Mesodermal cell (in vitro differentiated cells): ENCODE measurements around the gene ZNF75A.

Experiments used
- H3K27ac ChIP-seq: 2 replicates; pipeline ENCODE4 v1.7.0; 2013; ENCODE audit warnings: mild to moderate bottlenecking, low read depth, low read length, moderate library complexity; ENCODE audit not compliant: severe bottlenecking
- H3K36me3 ChIP-seq: 2 replicates; pipeline ENCODE4 v1.7.1; 2013; ENCODE audit warnings: mild to moderate bottlenecking, low read length, moderate library complexity; ENCODE audit not compliant: control insufficient read depth, insufficient read depth
- H3K4me1 ChIP-seq: one replicate; pipeline ENCODE4 v1.7.1; 2013; ENCODE audit warnings: mild to moderate bottlenecking, low read length; ENCODE audit not compliant: insufficient read depth, control insufficient read depth, poor library complexity, severe bottlenecking
- H3K4me3 ChIP-seq: 2 replicates; pipeline ENCODE4 v1.7.0; 2013; ENCODE audit warnings: low read length, control low read depth, mild to moderate bottlenecking; ENCODE audit not compliant: insufficient read depth, poor library complexity, severe bottlenecking; ENCODE audit errors: extremely low read depth
- H3K9me3 ChIP-seq: 2 replicates; pipeline ENCODE4 v1.7.1; 2013; ENCODE audit warnings: mild to moderate bottlenecking, low read length, moderate library complexity; ENCODE audit not compliant: control insufficient read depth
- WGBS, 2 experiments: methylation state at CpG; one replicate each; pipeline ENCODE4 v1.1.5; 2013; ENCODE audit warnings: missing lambda C conversion rate in 2 of 2; ENCODE audit not compliant: insufficient coverage in 2 of 2; 5-methylcytosine and 5-hydroxymethylcytosine counted together

Gene ZNF75A

GRCh38 chr16:3292604-3293003 is 12.7 kb upstream of the ZNF75A start:
- Histone ChIP-seq H3K9me3 (peaks cover 62% of the 10 kb centered on the region), H3K4me3 (no peak overlapping the region), H3K27ac (no peak overlapping the region), H3K4me1 (no peaks in the 10 kb centered on the region), H3K36me3 (peaks cover 92% of the 10 kb centered on the region)
- WGBS, 2 experiments: 92 to 96% methylated on average over 2 to 3 of the region's 3 CpGs

GRCh38 chr16:3295209-3295608 is 10.1 kb upstream of the ZNF75A start:
- H3K27ac ChIP-seq: no peak overlapping the region
- H3K9me3 ChIP-seq: peaks cover 45% of the 10 kb centered on the region
- 96 to 98% methylated on average over 18 to 44 of the region's 45 CpGs for WGBS, 2 experiments

GRCh38 chr16:3295783-3296182 is 9.5 kb upstream of the ZNF75A start:
- Histone ChIP-seq H3K27ac (no peak overlapping the region), H3K9me3 (peaks cover 44% of the 10 kb centered on the region), H3K4me3 (no peak overlapping the region), H3K4me1 (no peaks in the 10 kb centered on the region), H3K36me3 (peaks cover 81% of the 10 kb centered on the region)
- 96% methylated on average over 6 to 12 of the region's 13 CpGs for WGBS, 2 experiments

More at GRCh38 chr16:3295209-3295608, 10.1 kb upstream of the ZNF75A start:
- Histone ChIP-seq H3K4me3 (no peak overlapping the region), H3K4me1 (no peaks in the 10 kb centered on the region), H3K36me3 (peaks cover 81% of the 10 kb centered on the region)

- 95 to 98% methylated on average over 3 to 4 of the region's 4 CpGs for WGBS, 2 experiments
- Histone ChIP-seq H3K36me3 (peaks cover 68% of the 10 kb centered on the region), H3K9me3 (peaks cover 57% of the 10 kb centered on the region), H3K4me3 (peak overlapping the region; percentile 69), H3K27ac (peak overlapping the region; percentile 86), H3K4me1 (no peaks in the 10 kb centered on the region)
Observed at GRCh38 chr16:3304370-3304769, 927 bp upstream of the ZNF75A start.

- whole genome bisulfite sequencing, 2 experiments: 72 to 78% methylated on average over 7 to 9 of the region's 11 CpGs
- H3K36me3 ChIP-seq: peaks cover 68% of the 10 kb centered on the region
Observed at GRCh38 chr16:3306078-3306477, 781 bp downstream of the ZNF75A start.

GRCh38 chr16:3311496-3311895 is 6.2 kb downstream of the ZNF75A start:
- Histone ChIP-seq H3K27ac (no peak overlapping the region), H3K36me3 (peaks cover 99% of the 10 kb centered on the region), H3K9me3 (peaks cover 83% of the 10 kb centered on the region), H3K4me3 (no peak overlapping the region), H3K4me1 (no peaks in the 10 kb centered on the region)
- WGBS, 2 experiments: 94 to 97% methylated on average over 3 of the region's 4 CpGs

More at GRCh38 chr16:3306078-3306477, 781 bp downstream of the ZNF75A start:
- peak overlapping the region; percentile 69 for H3K4me3 ChIP-seq
- no peaks in the 10 kb centered on the region for H3K4me1 ChIP-seq
- no peak overlapping the region for H3K27ac ChIP-seq
- H3K9me3 ChIP-seq: peaks cover 65% of the 10 kb centered on the region

- Histone ChIP-seq H3K27ac (no peak overlapping the region), H3K4me1 (no peaks in the 10 kb centered on the region), H3K4me3 (no peak overlapping the region), H3K36me3 (peaks cover 68% of the 10 kb centered on the region), H3K9me3 (peaks cover 80% of the 10 kb centered on the region)
- 80 to 94% methylated on average over 1 to 2 of the region's 3 CpGs for WGBS, 2 experiments
Observed at GRCh38 chr16:3317315-3317999, 12.2 kb downstream of the ZNF75A start.

- peaks cover 41% of the 10 kb centered on the region for H3K9me3 ChIP-seq
- H3K36me3 ChIP-seq: peaks cover 24% of the 10 kb centered on the region
- 50 to 79% methylated on average over 1 to 2 of the region's 2 CpGs for WGBS, 2 experiments
- H3K4me3 ChIP-seq: no peak overlapping the region
- H3K27ac ChIP-seq: no peak overlapping the region
- H3K4me1 ChIP-seq: no peaks in the 10 kb centered on the region
Observed at GRCh38 chr16:3321816-3322215, 16.5 kb downstream of the ZNF75A start.

GRCh38 chr16:3327514-3327913 is 22.2 kb downstream of the ZNF75A start:
- 72 to 75% methylated on average over 3 to 4 of the region's 4 CpGs for WGBS, 2 experiments
- H3K4me3 ChIP-seq: no peak overlapping the region
- no peak overlapping the region for H3K27ac ChIP-seq
- no peaks in the 10 kb centered on the region for H3K4me1 ChIP-seq
- H3K36me3 ChIP-seq: no peaks in the 10 kb centered on the region
- H3K9me3 ChIP-seq: no peaks in the 10 kb centered on the region

- Histone ChIP-seq H3K27ac (no peak overlapping the region), H3K4me3 (no peak overlapping the region), H3K4me1 (no peaks in the 10 kb centered on the region), H3K9me3 (no peaks in the 10 kb centered on the region), H3K36me3 (no peaks in the 10 kb centered on the region)
- WGBS, 2 experiments: 58 to 73% methylated on average over 1 of the region's 3 CpGs
Observed at GRCh38 chr16:3328104-3328503, 22.8 kb downstream of the ZNF75A start.

- no peaks in the 10 kb centered on the region for H3K9me3 ChIP-seq
- no peaks in the 10 kb centered on the region for H3K36me3 ChIP-seq
- no peaks in the 10 kb centered on the region for H3K4me1 ChIP-seq
- H3K4me3 ChIP-seq: no peak overlapping the region
- H3K27ac ChIP-seq: no peak overlapping the region
- whole genome bisulfite sequencing, 2 experiments: 54 to 73% methylated on average over 2 of the region's 2 CpGs
Observed at GRCh38 chr16:3328643-3329042, 23.3 kb downstream of the ZNF75A start.
